SHP77 (cell line): ENCODE data around the gene TLL2.

Experiments
- DNase-seq, 2 experiments: peaks; one replicate each; lab custom pipeline; 2025; lab: John Stamatoyannopoulos, UW

Gene TLL2

GRCh38 chr10:96421995-96422394, 91.7 kb downstream of the TLL2 start:
- no peak for DNase-seq

GRCh38 chr10:96420228-96421009, 93.3 kb downstream of the TLL2 start:
- no peak for DNase-seq

GRCh38 chr10:96419351-96419750, 94.4 kb downstream of the TLL2 start:
- DNase-seq = no peak

- DNase-seq = no peak
Measured at GRCh38 chr10:96418582-96418981, 95.1 kb downstream of the TLL2 start.

GRCh38 chr10:96417441-96417840, 96.3 kb downstream of the TLL2 start:
- DNase-seq = no peak

- DNase-seq = no peak
Measured at GRCh38 chr10:96416643-96417042, 97.1 kb downstream of the TLL2 start.

GRCh38 chr10:96415891-96416554, 97.7 kb downstream of the TLL2 start:
- DNase-seq = no peak

GRCh38 chr10:96415150-96415890, 98.4 kb downstream of the TLL2 start:
- DNase-seq = no peak

- DNase-seq = no peak
Measured at GRCh38 chr10:96414303-96414702, 99.4 kb downstream of the TLL2 start.

- no peak for DNase-seq
Measured at GRCh38 chr10:96413151-96413787, 100.5 kb downstream of the TLL2 start.

GRCh38 chr10:96411716-96412320, 101.9 kb downstream of the TLL2 start:
- no peak for DNase-seq

- no peak for DNase-seq
Measured at GRCh38 chr10:96410296-96410695, 103.4 kb downstream of the TLL2 start.

- DNase-seq = no peak
Measured at GRCh38 chr10:96408201-96408600, 105.5 kb downstream of the TLL2 start.

- DNase-seq = no peak
Measured at GRCh38 chr10:96407560-96408069, 106.1 kb downstream of the TLL2 start.

- DNase-seq = no peak
Measured at GRCh38 chr10:96406091-96406490, 107.6 kb downstream of the TLL2 start.

- DNase-seq = no peak
Measured at GRCh38 chr10:96402417-96403305, 111.1 kb downstream of the TLL2 start.

GRCh38 chr10:96401036-96401435, 112.7 kb downstream of the TLL2 start:
- no peak for DNase-seq

GRCh38 chr10:96400465-96400864, 113.3 kb downstream of the TLL2 start:
- DNase-seq = no peak

- DNase-seq = no peak
Measured at GRCh38 chr10:96397902-96398301, 115.8 kb downstream of the TLL2 start.
